NB4 (cell line): ENCODE data around the gene DTHD1.

Source experiments
- DNase-seq: peaks from one replicate; pipeline ENCODE4 v3.0.0; 2010; ENCODE audit warnings: low read depth
- H3K4me3 ChIP-seq: one replicate; pipeline ENCODE4 v1.5.1; 2011; ENCODE audit warnings: mild to moderate bottlenecking, low read depth, low read length, moderate library complexity
- MYC ChIP-seq: IDR thresholded peaks from 2 replicates; pipeline ENCODE4 v1.6.1; 2011; ENCODE audit warnings: low read depth, low read length
- POLR2A ChIP-seq: IDR thresholded peaks from 2 replicates; pipeline ENCODE4 v1.6.1; 2011; ENCODE audit warnings: mild to moderate bottlenecking; ENCODE audit not compliant: insufficient read length; ENCODE audit errors: extremely low read depth
- TF ChIP-seq, protein P1 (sequence below): IDR thresholded peaks from 2 replicates; pipeline ENCODE4 v1.6.1; 2011; ENCODE audit warnings: low read depth, low read length
- TF ChIP-seq, protein P2 (sequence below): IDR thresholded peaks from one replicate; pipeline ENCODE4 v1.5.1; 2012; ENCODE audit warnings: low read depth, low read length

Gene DTHD1

DNA sequence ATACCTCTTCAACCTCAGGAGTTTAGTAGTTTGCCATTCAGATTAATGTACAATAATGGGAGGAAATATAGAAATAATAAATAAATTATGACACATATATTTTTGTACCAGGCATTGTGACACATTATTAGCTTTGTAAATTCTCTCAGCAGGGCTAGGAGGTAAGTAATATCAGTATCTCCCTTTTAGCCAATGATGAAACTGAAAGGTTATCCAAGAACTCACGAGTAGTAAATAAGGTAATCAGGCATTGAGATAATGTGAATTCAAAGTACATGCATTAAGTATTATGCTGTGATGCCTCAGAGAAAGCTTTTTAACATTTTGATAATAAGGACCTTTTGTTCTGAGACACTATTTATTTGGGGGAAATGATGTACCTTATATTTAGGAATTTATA, 31.8 kb upstream of the DTHD1 start:
- DNase-seq: no peak
- H3K4me3 ChIP-seq: no peak overlapping the region
- TF ChIP-seq MYC: no peak
- TF ChIP-seq, protein P1, sequence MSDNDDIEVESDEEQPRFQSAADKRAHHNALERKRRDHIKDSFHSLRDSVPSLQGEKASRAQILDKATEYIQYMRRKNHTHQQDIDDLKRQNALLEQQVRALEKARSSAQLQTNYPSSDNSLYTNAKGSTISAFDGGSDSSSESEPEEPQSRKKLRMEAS: no peak
- no peak for TF ChIP-seq POLR2A
- TF ChIP-seq, protein P2, sequence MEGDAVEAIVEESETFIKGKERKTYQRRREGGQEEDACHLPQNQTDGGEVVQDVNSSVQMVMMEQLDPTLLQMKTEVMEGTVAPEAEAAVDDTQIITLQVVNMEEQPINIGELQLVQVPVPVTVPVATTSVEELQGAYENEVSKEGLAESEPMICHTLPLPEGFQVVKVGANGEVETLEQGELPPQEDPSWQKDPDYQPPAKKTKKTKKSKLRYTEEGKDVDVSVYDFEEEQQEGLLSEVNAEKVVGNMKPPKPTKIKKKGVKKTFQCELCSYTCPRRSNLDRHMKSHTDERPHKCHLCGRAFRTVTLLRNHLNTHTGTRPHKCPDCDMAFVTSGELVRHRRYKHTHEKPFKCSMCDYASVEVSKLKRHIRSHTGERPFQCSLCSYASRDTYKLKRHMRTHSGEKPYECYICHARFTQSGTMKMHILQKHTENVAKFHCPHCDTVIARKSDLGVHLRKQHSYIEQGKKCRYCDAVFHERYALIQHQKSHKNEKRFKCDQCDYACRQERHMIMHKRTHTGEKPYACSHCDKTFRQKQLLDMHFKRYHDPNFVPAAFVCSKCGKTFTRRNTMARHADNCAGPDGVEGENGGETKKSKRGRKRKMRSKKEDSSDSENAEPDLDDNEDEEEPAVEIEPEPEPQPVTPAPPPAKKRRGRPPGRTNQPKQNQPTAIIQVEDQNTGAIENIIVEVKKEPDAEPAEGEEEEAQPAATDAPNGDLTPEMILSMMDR: no peak

DNA sequence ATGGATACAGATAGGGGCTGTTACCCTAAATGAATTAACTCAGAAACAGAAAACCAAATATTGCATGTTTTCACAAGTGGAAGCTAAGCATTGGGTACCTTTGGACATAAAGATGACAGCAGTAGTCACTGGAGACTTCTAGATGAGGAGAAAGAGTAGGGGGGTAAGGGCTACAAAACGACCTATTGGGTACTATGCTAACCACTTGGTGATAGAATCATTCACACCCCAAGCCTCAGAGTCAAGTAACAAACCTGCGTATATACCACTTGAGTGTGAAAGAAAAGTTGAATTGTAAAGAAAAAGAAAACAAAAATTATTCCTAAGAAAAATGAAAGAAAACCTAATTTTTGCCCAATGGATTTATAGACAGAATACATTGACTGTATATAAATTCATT, 29.4 kb upstream of the DTHD1 start:
- TF ChIP-seq MYC (no peak), POLR2A (no peak)
- TF ChIP-seq, protein P1: no peak
- TF ChIP-seq, protein P2: no peak
- H3K4me3 ChIP-seq: no peak overlapping the region
- DNase-seq: no peak

DNA sequence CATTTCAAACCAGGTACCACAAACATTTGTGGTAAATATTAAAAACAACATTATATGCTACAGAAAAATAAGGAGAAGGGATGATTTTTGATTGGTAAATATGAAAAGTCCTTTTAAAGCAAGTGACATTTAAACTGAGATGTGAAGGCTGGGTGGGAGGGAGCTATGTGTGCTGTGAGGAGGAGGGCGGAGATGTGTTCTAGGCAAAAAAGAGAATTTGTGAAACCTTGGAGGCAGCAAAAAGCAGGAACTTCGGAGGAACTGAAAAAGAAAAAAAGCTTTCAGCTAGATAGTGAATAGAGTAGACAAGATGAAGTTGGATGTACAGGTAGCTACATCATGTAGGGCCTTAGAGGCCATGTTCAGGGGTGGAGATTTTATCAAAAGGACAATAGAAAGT, 27.0 kb upstream of the DTHD1 start:
- TF ChIP-seq MYC (no peak), POLR2A (no peak)
- TF ChIP-seq, protein P2: no peak
- TF ChIP-seq, protein P1: no peak
- H3K4me3 ChIP-seq: no peak overlapping the region

DNA sequence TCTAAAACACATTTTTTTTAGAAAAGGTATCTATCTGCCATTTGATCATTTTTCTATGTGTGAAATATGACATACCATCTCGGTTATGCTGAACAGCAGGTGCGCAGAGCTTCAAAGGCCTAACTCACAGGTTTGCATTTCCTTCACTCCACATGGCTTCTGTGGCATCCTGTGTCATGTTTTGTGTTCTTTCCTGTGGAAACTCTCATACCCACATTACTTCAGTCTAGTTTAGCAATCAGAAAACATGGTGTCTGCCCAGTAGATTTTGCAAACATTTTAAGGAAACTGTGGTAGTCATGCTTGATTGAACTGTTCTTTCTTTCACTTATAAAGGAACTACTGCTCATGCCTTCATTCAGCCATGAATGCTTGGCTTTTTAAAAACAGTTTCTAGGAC, 25.8 kb upstream of the DTHD1 start:
- DNase-seq: peak; percentile 73
- no peak for TF ChIP-seq POLR2A
- TF ChIP-seq, protein P1: peak; percentile 81
- TF ChIP-seq, protein P2: no peak
- peak; percentile 82 for TF ChIP-seq MYC
- H3K4me3 ChIP-seq: no peak overlapping the region

More for the DNA sequence above, 27.0 kb upstream of the DTHD1 start:
- DNase-seq: no peak

DNA sequence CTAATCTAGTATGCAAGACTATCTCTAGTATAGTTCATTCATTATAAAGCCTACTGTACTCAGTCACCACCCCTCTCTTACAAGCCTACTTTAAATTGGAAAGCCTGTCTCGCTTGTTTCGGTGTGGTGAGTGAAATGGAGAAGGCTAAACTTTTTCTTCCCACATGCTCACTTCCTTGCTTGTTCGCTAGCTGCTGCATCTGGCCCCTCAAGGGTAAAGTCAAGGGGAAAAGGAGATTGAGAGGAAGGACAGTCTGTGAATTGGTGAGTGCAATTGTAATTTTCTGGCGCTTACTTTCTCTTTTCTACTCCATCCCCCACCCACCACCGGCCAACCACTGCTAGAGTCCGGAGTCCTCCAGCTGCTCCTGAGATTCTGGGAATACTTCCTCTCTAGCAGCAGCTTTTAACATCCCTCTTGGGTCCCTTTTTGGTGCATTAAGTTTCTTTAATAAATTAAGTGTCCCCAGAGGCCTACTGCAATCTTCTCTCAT, 25.0 kb upstream of the DTHD1 start:
- peak; percentile 31 for DNase-seq
- no peak overlapping the region for H3K4me3 ChIP-seq
- TF ChIP-seq, protein P1: no peak
- no peak for TF ChIP-seq POLR2A
- TF ChIP-seq, protein P2: no peak
- TF ChIP-seq MYC: no peak
